ENCODE results near the gene ENPP3. TPM values are rescaled to one million over a fixed set of nuclear protein-coding genes. Genes with fewer than 3 reads are reported as not detected.
"Not testable (repeated sequence)": the region's sequence is repeated elsewhere in the genome, so short reads cannot be mapped to it uniquely, and the experiment has no call there.

Gene ENPP3
- total RNA-seq, 1 donor from 2014 or later = not detected

DNA sequence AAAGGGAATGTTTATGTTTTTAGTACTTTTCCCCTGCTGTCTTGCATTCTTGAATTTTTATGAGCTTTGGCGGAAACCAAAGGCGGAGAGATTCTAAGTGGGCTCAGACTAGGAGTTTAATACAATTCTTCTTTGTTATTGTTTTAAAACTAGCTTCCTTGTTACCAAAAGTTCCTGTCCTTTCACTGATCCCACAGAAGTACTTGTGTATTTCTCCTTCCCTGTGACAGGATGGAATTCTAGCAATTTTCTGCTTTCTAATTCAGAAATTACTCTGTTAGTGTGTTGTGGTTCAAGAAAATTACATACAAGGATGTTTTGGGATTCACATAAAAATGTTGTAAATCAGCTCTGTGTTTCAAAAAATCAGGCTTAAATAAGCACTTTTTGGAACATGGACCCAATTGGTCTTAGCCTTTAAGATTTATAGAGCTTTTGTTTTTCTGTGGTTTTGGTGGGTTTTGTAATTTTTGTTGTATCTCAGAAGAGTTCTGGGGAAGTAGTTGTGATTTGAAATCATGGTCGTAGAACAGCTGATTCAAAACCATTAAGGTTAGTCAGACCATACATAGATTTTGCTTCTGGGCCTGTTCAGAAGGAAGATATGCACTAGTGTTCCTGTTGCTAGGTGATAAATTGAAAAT lies 91.3 kb downstream of the ENPP3 start:
- DNase-seq (no peak), ATAC-seq (no peak)
- intact Hi-C loops (cut with micrococcal nuclease) = no loop called here

DNA sequence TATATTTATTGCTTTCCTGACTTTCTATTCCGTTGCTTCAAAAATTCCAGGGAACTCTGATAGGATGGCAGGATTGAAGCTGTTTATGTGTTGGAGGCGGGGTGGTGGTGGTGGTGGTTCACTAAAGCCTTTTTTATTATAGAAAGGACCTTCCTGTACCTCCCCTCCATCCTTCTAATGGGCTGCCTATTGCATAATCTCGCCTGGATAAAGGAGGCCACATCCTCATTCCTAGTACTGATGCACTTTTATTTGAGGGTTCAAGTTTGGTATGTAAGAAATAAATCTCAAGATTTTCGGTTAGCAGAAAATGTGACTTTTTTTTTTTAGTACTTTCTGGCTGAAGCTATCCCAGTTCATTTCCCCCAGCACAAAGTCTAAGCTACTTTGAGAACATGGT lies 92.4 kb downstream of the ENPP3 start:
- DNase-seq = no peak

DNA sequence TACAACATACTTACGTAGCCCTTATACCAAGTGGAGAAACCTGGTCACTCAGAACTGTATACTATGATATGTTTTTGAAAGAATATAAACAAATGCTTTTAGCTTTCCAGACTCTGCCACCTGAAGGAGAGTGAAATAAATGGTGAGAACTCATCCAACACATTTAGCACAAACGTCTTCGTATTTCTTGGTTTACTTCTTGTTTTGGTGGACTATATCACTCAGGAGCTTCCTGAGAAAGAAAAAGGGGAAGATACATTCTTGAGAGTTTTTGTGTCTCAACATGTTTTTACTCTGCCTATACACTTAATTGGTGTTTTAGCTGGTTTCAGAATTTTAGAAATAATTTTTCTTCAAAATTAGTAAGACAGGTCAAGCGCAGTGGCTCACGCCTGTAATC lies 93.2 kb downstream of the ENPP3 start:
- intact Hi-C loops (cut with micrococcal nuclease) = no loop called here
- no peak for ATAC-seq

More for the DNA sequence above, 92.4 kb downstream of the ENPP3 start:
- intact Hi-C loops (cut with micrococcal nuclease) = no loop called here
- no peak for ATAC-seq

DNA sequence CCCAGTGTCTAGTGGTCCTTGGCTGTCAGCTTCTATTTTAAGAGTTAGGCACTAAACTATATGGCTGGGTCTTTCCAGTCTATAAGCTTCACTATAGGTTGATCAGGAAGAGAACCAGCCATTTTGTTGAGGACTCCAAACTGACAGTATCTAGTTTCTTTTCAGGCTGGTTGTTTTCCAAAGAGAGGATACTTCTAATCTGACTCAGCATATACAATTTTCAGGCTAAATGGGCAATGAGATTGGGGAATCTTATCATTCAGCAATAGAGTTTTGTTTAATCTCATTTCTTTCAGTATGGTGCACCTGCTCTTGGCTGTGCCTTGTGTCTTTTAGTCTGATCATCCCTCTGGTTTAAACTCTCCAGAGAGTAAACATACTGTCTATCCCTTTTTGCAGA lies 94.1 kb downstream of the ENPP3 start:
- ATAC-seq (no peak), DNase-seq (no peak)
- intact Hi-C loops (cut with micrococcal nuclease) = no loop called here

More for the DNA sequence above, 93.2 kb downstream of the ENPP3 start:
- DNase-seq = no peak

DNA sequence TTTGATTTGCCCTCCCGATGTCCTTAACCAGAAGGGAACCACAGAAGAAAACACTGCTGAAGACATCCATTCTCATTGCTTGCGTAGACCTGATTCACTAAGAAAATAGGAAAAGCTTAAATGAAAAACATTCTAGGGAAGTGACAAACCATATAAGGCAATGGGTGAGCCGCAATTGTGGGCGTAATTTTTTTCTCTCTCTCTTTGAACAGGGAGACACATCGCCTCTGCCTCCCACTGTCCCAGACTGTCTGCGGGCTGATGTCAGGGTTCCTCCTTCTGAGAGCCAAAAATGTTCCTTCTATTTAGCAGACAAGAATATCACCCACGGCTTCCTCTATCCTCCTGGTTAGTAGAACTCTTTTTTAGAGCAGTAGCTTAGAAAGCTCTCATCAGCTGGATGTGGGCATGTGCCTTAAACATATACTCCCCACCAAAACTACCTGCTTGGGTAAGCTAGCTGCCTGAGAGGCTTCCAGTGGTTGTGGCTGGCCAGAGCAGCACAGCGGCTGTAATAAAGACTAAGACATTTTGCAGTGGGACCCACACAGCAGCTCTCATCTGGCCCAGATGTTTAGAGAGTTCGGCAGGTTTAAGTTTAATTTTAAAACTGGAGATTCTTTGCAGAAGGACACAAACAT lies 96.4 kb downstream of the ENPP3 start:
- DNase-seq (peak; percentile 27), ATAC-seq (peak; percentile 41)
- intact Hi-C loops (cut with micrococcal nuclease) = no loop called here

DNA sequence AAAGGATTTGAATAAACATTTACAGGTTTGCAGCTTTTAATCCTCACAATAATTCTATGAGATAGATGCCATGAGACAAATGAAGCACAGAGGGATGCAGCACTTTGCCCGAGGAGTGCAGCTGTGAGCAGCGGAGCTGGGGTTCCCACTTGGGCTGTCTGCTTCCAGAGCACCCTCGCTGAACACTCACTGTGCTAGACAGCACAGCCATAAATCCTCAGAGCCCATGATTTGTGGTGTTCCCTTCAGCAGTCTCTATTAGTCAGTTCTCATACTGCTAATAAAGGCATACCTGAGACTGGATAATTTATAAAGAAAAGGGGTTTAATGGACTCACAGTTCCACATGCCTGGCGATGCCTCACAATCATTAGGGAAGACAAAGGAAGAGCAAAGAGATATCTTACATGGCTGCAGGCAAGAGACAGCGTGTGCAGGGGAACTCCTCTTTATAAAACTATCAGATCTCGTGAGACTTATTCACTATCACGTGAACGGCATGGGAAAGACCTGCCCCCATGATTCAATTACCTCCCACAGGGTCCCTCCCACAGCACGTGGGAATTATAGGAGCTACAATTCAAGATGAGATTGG lies 99.0 kb downstream of the ENPP3 start:
- intact Hi-C loops (cut with micrococcal nuclease) = no loop called here
- ATAC-seq (no peak), DNase-seq (no peak)

DNA sequence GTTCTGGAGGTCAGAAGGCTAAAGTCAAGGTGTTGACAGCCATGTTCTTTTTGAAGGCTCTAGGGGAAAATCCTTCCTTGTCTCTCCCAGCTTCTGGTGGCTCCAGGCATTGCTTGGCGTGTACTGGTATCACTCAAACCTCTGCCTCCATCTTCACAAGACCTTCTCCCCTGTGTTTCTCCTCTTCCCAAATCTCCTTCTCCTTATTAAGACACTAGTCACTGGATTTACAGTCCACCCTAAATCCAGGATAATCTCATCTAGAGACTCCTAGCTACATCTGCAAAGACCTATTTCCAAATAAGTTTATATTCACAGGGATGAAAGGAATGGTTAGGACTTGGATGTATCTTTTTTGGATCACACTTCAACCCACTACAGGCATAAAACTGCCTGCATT lies 99.7 kb downstream of the ENPP3 start:
- no peak for DNase-seq
- ATAC-seq = no peak
- intact Hi-C loops (cut with micrococcal nuclease) = no loop called here

DNA sequence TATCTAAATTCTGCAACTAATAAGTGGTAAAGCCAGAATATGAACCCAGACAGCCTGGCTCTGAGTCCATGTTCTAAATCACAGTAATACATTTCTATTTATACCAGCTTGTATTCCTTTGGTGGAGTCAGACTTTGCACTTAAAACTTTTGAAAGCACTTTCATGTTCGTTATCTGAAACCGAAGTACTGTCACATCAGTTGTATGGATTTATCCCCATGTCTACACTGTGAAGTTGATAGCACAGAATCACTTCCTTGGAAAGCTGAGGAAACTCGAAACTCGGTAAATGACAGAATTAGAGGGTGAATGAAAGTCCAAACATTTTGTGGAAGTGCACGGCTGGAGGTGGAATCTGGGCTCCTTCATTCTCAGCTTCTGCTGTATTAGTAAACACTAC lies 102.0 kb downstream of the ENPP3 start:
- ATAC-seq = no peak
- intact Hi-C loops (cut with micrococcal nuclease) = no loop called here
- no peak for DNase-seq

DNA sequence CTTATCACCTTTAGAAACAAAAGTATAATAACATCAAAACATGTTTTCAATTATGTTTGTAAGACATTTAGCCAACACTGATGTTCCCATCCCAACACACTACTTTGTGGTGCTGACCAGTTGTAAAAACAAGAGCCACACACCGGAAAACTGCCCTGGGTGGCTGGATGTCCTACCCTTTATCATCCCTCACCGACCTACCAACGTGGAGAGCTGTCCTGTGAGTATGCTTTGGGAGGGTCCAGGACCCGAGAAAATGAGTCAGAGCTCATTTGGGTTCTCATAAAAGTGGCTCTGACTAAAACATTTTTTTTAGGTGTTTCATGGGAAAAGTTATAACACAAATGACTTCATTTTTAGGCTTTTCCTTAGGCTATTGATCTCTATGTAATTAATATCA lies 103.1 kb downstream of the ENPP3 start:
- intact Hi-C loops (cut with micrococcal nuclease) = no loop called here
- DNase-seq = no peak
- ATAC-seq = no peak

DNA sequence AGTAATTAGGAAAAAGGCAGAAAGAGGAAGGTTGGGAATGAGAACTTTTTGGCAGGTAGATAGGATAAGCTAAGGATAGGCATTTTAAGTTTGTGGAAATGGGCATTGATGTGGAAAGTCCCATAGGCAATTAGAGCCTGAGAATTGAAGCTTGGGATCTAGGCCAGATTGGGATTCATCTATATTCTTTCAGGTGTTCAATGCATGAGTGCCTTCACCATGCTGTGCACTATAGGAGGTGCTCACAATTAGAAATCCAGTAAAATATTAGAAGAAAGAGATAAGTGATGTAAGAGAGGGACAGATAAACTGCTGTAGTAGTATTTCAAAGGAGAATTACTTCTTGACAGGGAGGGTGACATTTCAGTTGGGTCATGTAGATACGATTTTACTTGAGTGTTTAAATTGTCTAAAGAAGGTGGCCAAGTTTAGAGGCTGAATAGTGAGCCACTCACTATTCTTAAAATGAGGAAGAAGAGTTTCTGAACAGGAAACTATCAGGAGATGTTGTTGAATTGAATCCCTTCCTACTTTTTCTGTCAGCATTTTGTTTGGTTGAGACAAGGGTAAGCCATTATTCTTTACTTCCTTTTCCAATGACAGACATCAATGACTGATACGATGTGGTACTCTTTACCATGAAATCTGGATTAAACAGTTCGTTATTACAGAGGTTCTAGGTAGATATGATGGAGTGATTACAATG lies 104.7 kb downstream of the ENPP3 start:
- intact Hi-C loops (cut with micrococcal nuclease) = no loop called here

DNA sequence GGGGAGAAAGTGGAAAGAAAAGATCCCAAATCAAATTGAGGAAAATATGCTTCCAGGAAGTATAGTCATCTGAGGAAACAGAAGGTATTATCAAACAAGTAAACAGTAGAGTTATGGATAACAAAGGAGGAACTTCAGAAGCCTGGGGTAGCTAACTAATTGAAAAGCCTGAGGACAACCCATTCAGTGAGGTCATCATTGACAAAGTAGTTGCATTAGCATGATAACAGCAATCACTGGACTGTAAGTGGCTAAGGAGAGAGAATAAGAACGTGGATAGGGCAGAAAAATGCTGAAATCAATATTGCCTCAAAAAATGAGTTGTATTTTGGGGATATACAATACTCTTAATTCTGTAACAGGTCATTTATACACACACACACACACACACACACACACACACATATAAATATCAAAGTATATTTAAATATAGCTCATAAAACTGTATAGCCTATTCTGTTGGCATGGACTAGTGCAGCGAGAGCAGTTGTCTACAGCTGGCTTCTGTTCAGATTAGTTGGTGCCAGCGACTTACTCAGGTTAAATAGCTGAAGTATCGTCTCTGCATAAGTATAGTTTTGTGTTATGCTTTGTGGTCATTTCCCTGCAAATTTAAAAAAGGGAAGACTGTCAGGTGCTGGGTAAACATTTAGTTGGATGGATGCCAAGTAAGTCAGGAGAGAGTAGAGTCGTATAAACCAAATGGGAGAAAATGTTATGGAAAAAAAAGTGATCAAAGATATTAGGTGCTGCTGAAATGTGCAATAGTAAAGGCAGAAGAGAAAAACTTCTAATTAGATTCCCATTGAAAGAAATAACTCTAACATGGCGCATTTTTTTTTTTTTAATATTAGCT lies 107.6 kb downstream of the ENPP3 start:
- no peak for DNase-seq
- intact Hi-C loops (cut with micrococcal nuclease) = no loop called here
- ATAC-seq = no peak

More for the DNA sequence above, 104.7 kb downstream of the ENPP3 start:
- DNase-seq (no peak), ATAC-seq (no peak)

DNA sequence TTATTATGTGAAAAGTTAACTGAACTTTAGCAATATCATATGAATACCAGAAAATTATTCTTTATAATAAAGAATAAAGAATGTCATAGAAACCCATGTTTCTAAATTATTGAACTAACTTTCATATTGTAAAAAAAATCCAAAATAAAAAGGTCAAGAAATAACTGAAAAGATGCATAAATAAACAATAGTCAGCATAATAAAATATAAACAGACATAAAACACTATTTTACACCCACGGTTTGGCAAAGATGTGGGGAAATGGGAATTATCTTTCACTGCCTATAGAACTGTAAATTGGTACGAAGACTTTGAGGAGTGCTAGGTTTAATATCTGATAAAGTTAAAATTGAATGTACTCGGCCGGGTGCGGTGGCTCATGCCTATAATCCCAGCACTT lies 108.4 kb downstream of the ENPP3 start:
- intact Hi-C loops (cut with micrococcal nuclease) = no loop called here
- DNase-seq (no peak), ATAC-seq (no peak)

DNA sequence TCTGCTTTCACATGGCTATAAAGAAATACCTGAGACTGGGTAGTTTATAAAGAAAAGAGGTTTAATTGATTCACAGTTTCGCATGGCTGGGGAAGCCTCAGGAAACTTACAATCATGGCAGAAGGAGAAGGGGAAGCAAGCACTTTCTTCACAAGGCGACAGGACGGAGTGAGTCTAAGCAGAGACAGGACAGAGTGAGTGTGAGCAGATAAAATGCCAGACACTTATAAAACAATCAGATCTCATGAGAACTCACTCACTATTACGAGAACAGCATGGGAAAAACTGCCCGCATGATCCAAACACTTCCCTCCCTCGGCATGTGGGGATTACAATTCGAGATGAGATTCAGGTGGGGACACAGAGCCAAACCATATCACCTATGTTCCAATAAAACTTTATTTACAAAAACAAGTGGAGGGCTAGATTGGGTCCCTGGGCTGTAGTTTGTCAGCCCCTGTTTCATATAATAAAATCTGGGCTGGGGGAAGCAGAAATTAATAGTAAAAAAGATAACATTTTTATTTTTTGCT lies 110.8 kb downstream of the ENPP3 start:
- DNase-seq (no peak), ATAC-seq (no peak)
- intact Hi-C loops (cut with micrococcal nuclease) = no loop called here

DNA sequence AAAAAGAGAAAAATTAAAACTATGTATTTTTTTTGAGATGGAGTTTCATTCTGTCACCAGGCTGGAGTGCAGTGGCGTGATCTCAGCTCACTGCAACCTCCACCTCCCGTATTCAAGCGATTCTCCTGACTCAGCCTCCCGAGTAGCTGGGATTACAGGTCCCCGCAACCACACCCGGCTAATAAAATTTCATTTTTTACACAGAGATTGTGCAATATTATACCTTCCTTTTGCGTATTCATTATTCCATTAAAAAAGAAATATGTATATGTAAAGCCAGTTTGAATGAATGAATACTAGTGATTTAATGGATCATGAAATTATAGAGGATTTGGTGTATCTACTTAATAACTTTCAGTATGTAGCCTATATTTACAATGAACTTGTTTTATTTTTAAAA lies 111.9 kb downstream of the ENPP3 start:
- intact Hi-C loops (cut with micrococcal nuclease) = no loop called here
- ATAC-seq = no peak

DNA sequence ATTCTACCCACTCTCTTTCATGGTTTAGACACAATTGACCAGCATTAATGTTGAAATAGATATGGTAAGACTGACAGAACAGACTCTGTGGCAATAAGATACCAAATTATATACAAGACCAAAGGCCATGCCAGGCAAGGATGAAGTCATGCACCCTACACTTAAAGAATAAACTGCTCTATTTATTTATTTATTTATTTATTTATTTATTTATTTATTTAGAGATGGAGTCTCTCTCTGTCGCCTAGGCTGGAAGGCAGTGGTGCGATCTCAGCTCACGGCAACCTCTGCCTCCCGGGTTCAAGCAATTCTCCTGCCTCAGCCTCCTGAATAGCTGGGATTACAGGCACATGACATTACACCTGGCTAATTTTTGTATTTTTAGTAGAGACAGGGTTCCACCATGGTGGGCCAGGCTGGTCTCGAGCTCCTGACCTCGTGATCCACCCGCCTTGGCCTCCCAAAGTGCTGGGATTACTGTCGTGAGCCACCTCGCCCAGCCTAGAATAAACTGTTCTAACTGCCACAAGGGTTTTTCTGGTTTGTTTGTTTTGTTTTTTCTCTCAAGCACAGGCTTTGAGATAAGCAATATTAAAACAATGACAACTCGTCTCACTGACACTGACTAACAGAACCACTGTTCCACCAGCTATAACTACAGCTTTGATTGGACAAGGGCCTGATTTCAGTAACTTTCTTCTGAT lies 114.1 kb downstream of the ENPP3 start:
- ATAC-seq; intact Hi-C loops (cut with micrococcal nuclease); DNase-seq: not testable (repeated sequence)

More for the DNA sequence above, 111.9 kb downstream of the ENPP3 start:
- DNase-seq = no peak

DNA sequence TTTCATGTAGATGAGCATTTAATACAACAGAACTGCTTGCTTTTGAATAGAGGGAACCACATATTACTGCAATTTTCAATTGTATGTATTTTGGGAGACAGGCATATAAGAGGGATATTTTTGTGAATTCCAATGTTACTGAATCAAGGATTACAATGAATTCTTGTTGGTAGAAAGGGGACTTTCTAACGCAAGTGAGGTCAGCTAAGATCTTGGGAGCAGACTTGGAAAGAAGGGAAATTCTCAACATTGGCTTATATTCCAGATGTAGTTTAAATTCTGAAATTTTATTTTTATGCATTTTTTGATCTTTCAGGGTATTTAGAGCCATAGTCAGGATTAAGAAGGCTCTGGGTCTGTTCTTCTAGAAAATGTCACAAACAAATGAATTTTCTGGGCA lies 117.0 kb downstream of the ENPP3 start:
- no peak for DNase-seq
- no peak for ATAC-seq
- intact Hi-C loops (cut with micrococcal nuclease) = no loop called here

DNA sequence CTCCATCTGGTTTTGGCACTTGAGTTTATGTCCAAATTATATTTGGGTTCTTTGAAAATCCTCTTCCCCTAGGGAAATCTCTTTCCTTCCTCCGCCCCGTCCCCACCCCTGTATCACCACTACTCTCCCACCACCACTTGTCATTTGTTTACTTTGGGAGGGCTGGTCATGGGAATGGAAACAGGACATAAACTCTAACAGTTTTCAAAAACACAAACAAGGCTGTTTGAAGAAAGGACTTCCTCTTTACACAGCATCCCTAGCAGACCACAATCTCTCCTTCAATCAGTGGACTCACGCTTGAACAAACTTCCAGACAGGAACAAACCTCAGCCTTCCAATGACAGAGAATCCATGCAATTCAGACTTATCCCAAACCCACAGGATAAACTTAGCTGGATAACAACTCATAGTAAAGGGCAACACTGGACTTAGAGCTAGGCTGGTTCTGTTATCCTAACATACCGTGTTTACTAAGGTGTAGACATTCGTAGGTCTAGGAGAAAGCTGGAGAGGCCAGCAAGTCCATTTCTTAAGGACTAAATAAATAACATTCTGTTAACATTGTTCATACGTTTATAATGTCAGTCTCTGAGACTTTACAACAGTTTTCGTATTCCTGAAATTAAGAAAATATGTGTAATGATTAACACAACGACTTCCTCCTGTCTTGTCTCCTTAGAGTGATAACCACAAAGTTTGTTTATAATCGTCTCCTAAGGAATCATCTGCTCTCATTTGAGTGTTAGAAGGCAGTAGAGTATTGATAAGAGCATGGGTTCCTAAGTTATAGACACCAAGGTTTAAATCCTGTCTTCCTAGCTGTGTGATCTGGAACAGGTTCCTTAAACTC lies 117.8 kb downstream of the ENPP3 start:
- DNase-seq = no peak
- peak; percentile 72 for ATAC-seq

DNA sequence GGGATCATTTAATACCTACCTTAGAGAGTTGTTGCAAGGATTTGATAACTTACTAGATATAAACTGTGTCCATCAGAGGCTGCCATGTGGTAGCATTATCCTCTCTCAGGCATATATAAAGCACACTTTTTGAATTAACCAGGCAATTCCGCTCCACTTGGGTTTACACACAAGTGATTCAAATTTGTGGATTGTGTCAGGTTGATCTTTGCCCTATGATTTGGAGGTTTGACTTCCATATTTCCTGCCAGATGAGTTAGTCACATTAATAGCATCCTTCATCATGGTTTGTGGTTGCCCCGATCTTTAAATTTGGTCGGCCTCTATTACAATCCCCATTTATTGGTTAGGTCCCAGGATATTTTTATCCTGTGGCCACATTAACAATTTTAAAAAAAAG lies 118.5 kb downstream of the ENPP3 start:
- ATAC-seq = no peak
- intact Hi-C loops (cut with micrococcal nuclease) = no loop called here
- DNase-seq = no peak

More for the DNA sequence above, 117.8 kb downstream of the ENPP3 start:
- intact Hi-C loops (cut with micrococcal nuclease) = no loop called here
